ENCODE measurements around the gene ARHGAP8.

The ARHGAP8 gene

DNA sequence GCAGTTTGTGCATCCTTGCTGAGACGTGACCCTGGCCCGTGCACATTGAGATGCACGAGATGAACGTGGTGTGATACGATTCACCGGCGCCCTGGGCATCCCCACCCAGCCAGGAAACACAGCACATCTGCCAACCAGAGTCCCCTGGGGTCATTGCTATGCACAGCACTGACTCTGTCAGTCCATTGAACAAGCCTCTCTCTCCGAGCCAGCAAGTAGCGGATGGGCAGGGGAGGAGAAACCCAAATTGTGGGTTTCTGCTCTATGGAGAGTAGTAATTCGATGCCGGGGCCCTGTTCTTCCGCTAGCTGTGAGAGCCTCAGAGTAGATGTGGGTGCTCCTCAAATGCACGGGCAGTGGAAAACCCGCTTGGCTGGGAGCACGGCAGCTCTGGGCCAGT, 85.1 kb downstream of the ARHGAP8 start:
- Mint-ChIP-seq H3K27me3 (ENCODE audit: low read depth) (peaks cover 14% of the 10 kb centered on the region), H3K27ac (no peak overlapping the region), H3K36me3 (ENCODE audit: low read depth) (peaks cover 31% of the 10 kb centered on the region), H3K9me3 (peaks cover 29% of the 10 kb centered on the region), H3K4me3 (no peak overlapping the region), H3K4me1 (no peaks in the 10 kb centered on the region)
- TF ChIP-seq, protein P1, sequence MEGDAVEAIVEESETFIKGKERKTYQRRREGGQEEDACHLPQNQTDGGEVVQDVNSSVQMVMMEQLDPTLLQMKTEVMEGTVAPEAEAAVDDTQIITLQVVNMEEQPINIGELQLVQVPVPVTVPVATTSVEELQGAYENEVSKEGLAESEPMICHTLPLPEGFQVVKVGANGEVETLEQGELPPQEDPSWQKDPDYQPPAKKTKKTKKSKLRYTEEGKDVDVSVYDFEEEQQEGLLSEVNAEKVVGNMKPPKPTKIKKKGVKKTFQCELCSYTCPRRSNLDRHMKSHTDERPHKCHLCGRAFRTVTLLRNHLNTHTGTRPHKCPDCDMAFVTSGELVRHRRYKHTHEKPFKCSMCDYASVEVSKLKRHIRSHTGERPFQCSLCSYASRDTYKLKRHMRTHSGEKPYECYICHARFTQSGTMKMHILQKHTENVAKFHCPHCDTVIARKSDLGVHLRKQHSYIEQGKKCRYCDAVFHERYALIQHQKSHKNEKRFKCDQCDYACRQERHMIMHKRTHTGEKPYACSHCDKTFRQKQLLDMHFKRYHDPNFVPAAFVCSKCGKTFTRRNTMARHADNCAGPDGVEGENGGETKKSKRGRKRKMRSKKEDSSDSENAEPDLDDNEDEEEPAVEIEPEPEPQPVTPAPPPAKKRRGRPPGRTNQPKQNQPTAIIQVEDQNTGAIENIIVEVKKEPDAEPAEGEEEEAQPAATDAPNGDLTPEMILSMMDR (IDR thresholded peaks at IDR 0.05; ENCODE audit: unreplicated experiment in 3 of 3) = no peak

DNA sequence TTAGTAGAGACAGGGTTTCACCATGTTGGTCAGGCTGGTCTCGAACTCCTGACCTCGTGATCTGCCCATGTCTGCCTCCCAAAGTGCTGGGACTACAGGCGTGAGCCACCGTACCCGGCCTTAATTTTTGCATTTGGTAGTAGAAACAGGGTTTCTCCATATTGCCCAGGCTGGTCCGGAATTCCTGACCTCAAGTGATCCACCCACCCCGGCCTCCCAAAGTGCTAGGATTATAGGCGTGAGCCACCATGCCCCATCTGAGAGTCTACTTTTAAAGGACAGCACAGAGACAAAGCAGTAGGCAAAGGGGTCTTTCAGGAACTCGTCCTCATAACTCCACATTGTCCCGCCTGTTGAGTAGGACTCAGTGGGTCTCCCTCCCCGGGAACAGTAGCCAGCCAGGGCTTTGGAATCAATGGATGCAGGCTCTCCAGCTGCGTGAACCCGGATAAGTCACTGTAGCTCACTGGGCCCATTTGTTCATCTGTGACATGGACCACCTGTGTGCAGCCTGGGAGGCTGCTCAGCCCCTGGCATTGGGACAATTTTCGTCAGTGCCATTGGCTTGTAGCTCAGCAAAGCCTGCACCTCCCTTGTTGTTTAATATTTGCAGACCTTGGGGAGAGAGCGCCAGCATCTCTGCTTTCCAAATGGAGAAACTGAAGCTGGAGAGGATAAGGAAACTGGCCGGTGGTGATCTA, 86.1 kb downstream of the ARHGAP8 start:
- no peaks in the 10 kb centered on the region for H3K4me1 Mint-ChIP-seq
- H3K27me3 Mint-ChIP-seq (ENCODE audit: low read depth) = peaks cover 14% of the 10 kb centered on the region
- TF ChIP-seq, protein P1 (IDR thresholded peaks at IDR 0.05; ENCODE audit: unreplicated experiment in 3 of 3) = no peak
- H3K9me3 Mint-ChIP-seq = peaks cover 20% of the 10 kb centered on the region
- no peak overlapping the region for H3K27ac Mint-ChIP-seq
- H3K4me3 Mint-ChIP-seq = no peak overlapping the region
- H3K36me3 Mint-ChIP-seq (ENCODE audit: low read depth) = peaks cover 21% of the 10 kb centered on the region

DNA sequence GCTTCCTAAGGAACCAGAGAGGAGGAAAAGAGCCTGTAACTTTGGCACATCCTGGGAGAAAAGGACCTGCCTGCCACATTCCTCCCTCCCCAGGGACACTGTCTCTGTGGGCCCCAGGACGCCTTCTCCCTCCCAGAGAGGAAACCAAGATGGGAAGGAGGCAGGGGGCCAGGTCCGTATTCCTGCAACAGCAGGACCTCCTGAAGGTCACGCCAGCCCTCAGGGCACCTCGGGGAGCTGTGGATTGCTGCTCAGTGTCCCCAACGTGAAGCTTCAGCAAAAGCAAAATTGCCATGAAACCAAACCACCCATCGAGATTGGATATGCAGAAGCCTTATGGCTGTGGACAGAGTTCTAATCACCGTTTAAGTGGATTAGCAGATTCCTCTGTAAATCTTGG, 86.7 kb downstream of the ARHGAP8 start:
- Mint-ChIP-seq H3K27me3 (ENCODE audit: low read depth) (peaks cover 14% of the 10 kb centered on the region), H3K9me3 (peaks cover 14% of the 10 kb centered on the region), H3K36me3 (ENCODE audit: low read depth) (peaks cover 15% of the 10 kb centered on the region), H3K4me3 (no peak overlapping the region), H3K27ac (no peak overlapping the region), H3K4me1 (no peaks in the 10 kb centered on the region)
- TF ChIP-seq, protein P1 (IDR thresholded peaks at IDR 0.05; ENCODE audit: unreplicated experiment in 3 of 3) = no peak

DNA sequence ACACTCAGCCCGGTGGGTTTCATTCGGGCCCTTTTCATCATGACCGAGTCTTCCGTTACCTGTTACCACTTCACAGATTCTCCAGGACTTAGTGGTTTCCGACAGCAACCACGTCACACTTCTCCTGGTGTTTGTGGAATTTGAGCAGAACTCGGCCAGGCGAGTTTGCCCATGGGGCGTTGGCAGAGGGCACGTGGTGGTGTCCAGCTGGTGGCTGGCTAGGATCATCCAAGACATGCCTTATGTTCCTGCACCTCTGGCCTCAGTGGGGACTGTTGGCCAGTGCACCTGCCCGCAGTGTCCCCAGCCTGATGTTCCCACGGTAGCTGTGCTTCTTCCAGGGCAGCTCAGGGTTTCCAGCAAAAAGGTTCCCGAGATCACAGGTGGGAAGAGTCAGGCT, 87.3 kb downstream of the ARHGAP8 start:
- peaks cover 12% of the 10 kb centered on the region for H3K9me3 Mint-ChIP-seq
- no peak overlapping the region for H3K27ac Mint-ChIP-seq
- no peak overlapping the region for H3K4me3 Mint-ChIP-seq
- no peaks in the 10 kb centered on the region for H3K4me1 Mint-ChIP-seq
- TF ChIP-seq, protein P1 (IDR thresholded peaks at IDR 0.05; ENCODE audit: unreplicated experiment in 3 of 3) = no peak
- peaks cover 15% of the 10 kb centered on the region for H3K27me3 Mint-ChIP-seq (ENCODE audit: low read depth)
- peaks cover 10% of the 10 kb centered on the region for H3K36me3 Mint-ChIP-seq (ENCODE audit: low read depth)

DNA sequence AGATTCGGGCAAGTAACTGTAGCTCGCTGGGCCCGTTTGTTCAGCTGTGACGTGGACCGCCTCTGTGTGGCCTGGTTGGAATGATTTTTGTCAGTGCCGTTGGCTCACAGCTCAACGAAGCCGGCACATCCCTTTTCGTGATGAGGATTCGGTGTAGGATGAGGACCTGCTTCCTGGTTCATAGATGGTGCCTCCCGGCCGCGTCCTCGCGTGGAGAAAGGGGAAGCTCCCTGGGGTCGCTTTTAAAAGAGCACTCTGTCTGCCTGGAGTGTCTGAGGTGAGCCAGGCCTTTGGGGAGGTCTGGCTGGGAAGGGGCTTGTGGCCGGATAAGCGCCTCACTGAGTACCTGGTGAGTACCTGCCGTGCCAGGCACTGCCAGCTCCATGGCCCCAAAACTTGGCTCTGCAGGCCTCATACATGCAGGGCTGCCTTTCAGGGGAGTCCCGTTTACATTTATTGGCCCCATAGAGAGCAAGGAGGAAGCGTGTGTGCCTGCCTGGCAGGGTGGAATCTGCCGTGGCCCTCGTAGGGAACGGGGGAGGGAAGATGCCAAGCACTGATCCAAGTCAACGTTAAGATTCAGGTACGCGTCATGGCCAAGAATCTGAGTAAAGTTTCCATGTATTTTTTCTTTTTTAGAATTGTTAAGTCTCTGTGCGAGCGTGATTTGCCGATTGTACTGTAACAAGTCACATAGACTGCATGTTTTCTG, 88.4 kb downstream of the ARHGAP8 start:
- no peak overlapping the region for H3K4me3 Mint-ChIP-seq
- H3K9me3 Mint-ChIP-seq = peaks cover 10% of the 10 kb centered on the region

More for the DNA sequence above, 88.4 kb downstream of the ARHGAP8 start:
- Mint-ChIP-seq H3K27me3 (ENCODE audit: low read depth) (peaks cover 18% of the 10 kb centered on the region), H3K27ac (no peak overlapping the region), H3K36me3 (ENCODE audit: low read depth) (peaks cover 8% of the 10 kb centered on the region), H3K4me1 (no peaks in the 10 kb centered on the region)
- TF ChIP-seq, protein P1 (IDR thresholded peaks at IDR 0.05; ENCODE audit: unreplicated experiment in 3 of 3) = no peak

Data from nephron (organoid).